Neutrophil (primary cell): Measurements from ENCODE around the gene SPAG16.

Experiments
- H3K27ac ChIP-seq: fragments of 200-600 bp; sonication (generic); 2 replicates; pipeline ENCODE4 v1.5.1; 2016; ENCODE audit warnings: mild to moderate bottlenecking, moderate library complexity
- H3K27me3 ChIP-seq: fragments of 200-600 bp; sonication (generic); 2 replicates; pipeline ENCODE4 v1.6.0; 2016; ENCODE audit warnings: mild to moderate bottlenecking
- H3K36me3 ChIP-seq: fragments of 200-600 bp; sonication (generic); 2 replicates; pipeline ENCODE4 v1.5.1; 2017
- H3K4me1 ChIP-seq, 2 experiments: fragments of 200-600 bp in 1 of 2; sonication (generic) in 1 of 2; 1 replicate in 1 of 2; 2 replicates in 1 of 2; pipeline versions ENCODE4 v1.5.1 to v1.6.1; 2013 to 2016; ENCODE audit warnings: low read depth in 1 of 2, low read length in 1 of 2, mild to moderate bottlenecking in 1 of 2, moderate library complexity in 1 of 2; ENCODE audit not compliant: control insufficient read depth in 1 of 2, insufficient read depth in 1 of 2
- H3K4me3 ChIP-seq, 2 experiments: fragments of 200-600 bp in 1 of 2; sonication (generic) in 1 of 2; 1 replicate in 1 of 2; 2 replicates in 1 of 2; pipeline ENCODE4 v1.5.1; 2013 to 2016; ENCODE audit warnings: low read depth in 1 of 2, low read length in 1 of 2, mild to moderate bottlenecking in 1 of 2, moderate library complexity in 1 of 2
- H3K9me3 ChIP-seq: fragments of 200-600 bp; sonication (generic); 2 replicates; pipeline ENCODE4 v1.5.1; 2016
- TF ChIP-seq, protein P1 (sequence below): fragments of 200-600 bp; sonication (generic); IDR thresholded peaks from 2 replicates; pipeline ENCODE4 v1.5.1; 2016; ENCODE audit warnings: antibody characterized with exemption

The SPAG16 gene

DNA sequence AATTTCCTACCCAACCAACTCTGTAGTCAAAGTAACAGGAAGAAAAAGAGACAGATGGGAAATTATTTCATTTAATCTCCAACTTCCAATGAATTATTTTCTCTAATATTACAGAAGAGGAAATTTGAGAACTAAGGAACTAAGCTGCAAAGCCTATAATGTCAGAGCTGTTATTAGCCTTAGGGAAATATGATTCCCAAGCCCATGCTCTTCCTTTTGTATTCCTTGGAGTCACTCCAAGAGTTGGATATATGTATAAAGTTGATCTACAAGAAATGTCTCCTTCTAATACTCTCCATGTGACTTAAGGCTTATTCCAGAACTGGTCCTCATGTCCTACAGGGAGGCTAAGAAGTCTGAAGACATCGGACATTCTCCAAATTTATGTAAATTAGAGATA, 1095.0 kb downstream of the SPAG16 start:
- Histone ChIP-seq H3K4me3 (no peak overlapping the region), H3K4me1 (no peaks in the 10 kb centered on the region), H3K27me3 (no peaks in the 10 kb centered on the region), H3K9me3 (no peaks in the 10 kb centered on the region), H3K27ac (no peak overlapping the region), H3K36me3 (no peaks in the 10 kb centered on the region)
- TF ChIP-seq, protein P1, sequence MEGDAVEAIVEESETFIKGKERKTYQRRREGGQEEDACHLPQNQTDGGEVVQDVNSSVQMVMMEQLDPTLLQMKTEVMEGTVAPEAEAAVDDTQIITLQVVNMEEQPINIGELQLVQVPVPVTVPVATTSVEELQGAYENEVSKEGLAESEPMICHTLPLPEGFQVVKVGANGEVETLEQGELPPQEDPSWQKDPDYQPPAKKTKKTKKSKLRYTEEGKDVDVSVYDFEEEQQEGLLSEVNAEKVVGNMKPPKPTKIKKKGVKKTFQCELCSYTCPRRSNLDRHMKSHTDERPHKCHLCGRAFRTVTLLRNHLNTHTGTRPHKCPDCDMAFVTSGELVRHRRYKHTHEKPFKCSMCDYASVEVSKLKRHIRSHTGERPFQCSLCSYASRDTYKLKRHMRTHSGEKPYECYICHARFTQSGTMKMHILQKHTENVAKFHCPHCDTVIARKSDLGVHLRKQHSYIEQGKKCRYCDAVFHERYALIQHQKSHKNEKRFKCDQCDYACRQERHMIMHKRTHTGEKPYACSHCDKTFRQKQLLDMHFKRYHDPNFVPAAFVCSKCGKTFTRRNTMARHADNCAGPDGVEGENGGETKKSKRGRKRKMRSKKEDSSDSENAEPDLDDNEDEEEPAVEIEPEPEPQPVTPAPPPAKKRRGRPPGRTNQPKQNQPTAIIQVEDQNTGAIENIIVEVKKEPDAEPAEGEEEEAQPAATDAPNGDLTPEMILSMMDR = no peak

DNA sequence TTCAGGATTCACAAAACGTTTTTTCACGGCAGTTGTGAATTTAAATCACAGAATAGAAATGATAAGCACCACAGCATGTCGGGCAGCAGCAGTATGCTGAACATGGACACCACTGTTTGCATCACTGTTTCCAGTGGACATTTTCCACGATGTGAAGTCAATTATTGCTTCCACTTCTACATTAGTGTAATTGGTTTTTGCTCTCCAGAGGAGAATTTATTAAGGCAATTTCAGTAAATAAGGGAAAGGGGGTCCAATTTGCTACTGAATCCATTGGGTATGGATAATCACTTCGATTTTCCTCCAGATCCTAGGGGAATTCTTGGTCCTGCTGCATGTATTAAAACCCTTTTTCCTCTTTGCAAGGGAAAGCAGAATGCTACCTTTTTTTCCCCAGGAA, 1096.4 kb downstream of the SPAG16 start:
- H3K4me1 ChIP-seq = no peaks in the 10 kb centered on the region
- TF ChIP-seq, protein P1 = no peak
- H3K27ac ChIP-seq = no peak overlapping the region
- no peaks in the 10 kb centered on the region for H3K36me3 ChIP-seq
- H3K4me3 ChIP-seq = no peak overlapping the region
- H3K27me3 ChIP-seq = no peaks in the 10 kb centered on the region
- no peaks in the 10 kb centered on the region for H3K9me3 ChIP-seq

DNA sequence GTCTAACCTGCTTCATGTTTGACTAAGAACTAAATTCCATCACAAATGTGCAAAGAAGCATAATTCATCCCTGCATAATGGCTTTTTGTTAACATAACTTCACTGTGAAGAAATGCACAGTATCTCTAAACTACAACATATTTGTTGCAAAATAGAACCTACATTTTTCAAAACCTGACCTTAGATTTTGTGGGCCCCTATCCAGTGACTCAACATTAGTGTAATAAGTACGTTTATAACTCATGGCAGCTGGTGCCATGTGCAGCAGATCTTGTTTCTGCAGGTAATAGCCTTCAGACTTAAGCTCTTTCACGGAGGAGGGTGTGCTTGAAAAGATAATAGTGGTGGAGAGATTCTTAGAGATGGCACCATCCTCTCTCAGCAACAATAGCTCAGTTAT, 1098.0 kb downstream of the SPAG16 start:
- Histone ChIP-seq H3K27me3 (no peaks in the 10 kb centered on the region), H3K4me1 (no peaks in the 10 kb centered on the region), H3K4me3 (no peak overlapping the region), H3K27ac (no peak overlapping the region), H3K36me3 (no peaks in the 10 kb centered on the region), H3K9me3 (no peaks in the 10 kb centered on the region)
- TF ChIP-seq, protein P1 = no peak

DNA sequence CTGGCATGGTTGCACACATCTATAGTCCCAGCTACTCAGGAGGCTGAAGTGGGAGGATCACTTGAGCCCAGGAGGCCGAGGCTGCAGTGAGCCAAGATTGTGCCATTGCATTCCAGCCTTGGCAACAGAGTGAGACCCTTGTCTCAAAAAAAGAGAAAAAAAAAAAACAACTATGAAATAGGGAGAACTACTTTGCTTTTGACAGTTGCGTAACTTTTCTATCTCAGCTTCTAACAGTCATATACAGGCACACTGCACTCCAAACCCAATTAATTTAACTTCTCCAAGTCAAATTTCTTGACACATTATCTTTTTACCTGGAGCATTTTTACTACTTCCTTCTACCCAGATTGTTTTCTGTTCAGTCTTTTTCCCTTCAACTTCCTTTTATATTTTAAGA, 1102.5 kb downstream of the SPAG16 start:
- Histone ChIP-seq H3K27ac (no peak overlapping the region), H3K4me1 (no peaks in the 10 kb centered on the region), H3K9me3 (no peaks in the 10 kb centered on the region), H3K36me3 (no peaks in the 10 kb centered on the region), H3K4me3 (no peak overlapping the region), H3K27me3 (no peaks in the 10 kb centered on the region)
- TF ChIP-seq, protein P1 = no peak

DNA sequence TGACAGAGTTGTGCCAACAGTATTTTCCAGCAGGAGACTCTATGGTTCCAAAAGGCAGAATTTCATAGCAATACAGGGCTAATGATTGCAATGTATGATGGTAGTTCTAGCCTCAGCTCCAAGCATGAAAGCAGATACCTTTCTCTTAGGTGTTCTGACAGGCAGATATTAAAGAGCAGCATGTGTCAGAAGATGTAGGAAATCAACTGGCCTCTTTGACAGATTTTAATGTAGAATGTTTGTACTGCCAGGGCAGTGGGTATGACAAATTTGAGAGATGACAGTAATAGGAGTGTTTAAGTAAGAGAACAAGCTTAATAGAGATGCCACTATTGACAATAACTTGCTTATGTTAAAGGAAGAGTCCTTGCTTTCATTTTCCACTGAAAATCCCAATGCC, 1105.1 kb downstream of the SPAG16 start:
- no peak overlapping the region for H3K4me3 ChIP-seq
- no peak overlapping the region for H3K27ac ChIP-seq
- TF ChIP-seq, protein P1 = no peak
- H3K36me3 ChIP-seq = no peaks in the 10 kb centered on the region
- H3K9me3 ChIP-seq = no peaks in the 10 kb centered on the region
- no peaks in the 10 kb centered on the region for H3K4me1 ChIP-seq
- H3K27me3 ChIP-seq = no peaks in the 10 kb centered on the region

DNA sequence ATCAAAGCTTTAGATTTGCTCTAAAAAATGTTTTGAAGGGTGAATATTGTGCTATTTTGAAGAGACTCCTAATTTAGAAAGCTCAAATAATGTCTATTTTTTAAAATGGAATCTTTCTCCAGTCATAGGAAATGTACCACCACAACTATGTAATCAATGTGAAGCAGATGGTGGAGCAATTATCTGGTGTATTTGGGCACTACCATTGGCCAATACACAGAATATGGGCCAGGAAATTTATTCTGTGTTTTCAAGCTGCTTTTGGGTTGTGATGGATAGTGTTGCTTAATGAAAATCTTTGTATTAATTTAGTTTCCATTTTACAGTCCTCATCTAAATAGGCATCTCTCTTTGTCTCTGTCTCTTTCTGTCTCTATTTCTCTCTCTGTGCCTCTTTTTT, 1109.5 kb downstream of the SPAG16 start:
- Histone ChIP-seq H3K9me3 (no peaks in the 10 kb centered on the region), H3K27me3 (no peaks in the 10 kb centered on the region), H3K4me3 (no peak overlapping the region), H3K36me3 (no peaks in the 10 kb centered on the region), H3K4me1 (no peaks in the 10 kb centered on the region), H3K27ac (no peak overlapping the region)
- TF ChIP-seq, protein P1 = no peak
